ENCODE measurements around the gene TMEM254. TPM values are rescaled to one million over a fixed set of nuclear protein-coding genes. Genes with fewer than 3 reads are reported as not detected.

The TMEM254 gene
- polyA plus RNA-seq, 3 donors = 13.6 to 43.1 (median 25.9) TPM

DNA sequence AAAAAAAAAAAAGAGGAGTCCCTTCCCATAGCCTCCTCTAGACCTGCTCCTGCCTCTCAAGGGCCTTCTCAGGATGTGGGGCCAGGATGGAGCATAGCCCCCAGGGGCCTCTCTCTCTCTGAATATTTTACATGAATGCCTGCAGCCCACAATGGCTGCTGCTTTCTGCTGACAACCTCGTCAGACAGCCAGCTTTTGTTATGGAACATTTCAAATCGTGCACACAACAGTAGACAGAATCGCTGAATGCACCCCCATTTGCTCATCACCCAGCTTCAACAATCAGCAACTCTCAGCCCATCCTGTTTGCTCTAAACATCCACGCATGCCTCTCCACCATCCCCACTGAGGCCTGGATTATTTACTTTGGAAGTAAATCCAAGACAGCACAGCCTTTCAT, 59.5 kb downstream of the TMEM254 start:
- Histone ChIP-seq H3K36me3 (replicated peaks in 1 of 2; ENCODE audit: control insufficient read depth in 1 of 2, insufficient read depth in 2 of 2, low read length in 2 of 2) (no peaks in the 10 kb centered on the region), H3K9ac (ENCODE audit: insufficient read depth, low read length, poor library complexity, severe bottlenecking) (no peak overlapping the region), H3K79me2 (ENCODE audit: insufficient read depth, low read length) (no peaks in the 10 kb centered on the region), H4K20me1 (ENCODE audit: insufficient read depth, low read length) (no peaks in the 10 kb centered on the region), H3K27ac (ENCODE audit: low read depth in 1 of 2, low read length in 2 of 2) (no peak overlapping the region), H3K4me3 (replicated peaks in 1 of 3; ENCODE audit: low read depth in 2 of 3, low read length in 3 of 3) (no peak overlapping the region), H3K27me3 (ENCODE audit: control insufficient read depth in 2 of 2, insufficient read depth in 2 of 2, low read length in 2 of 2) (peaks cover 5 to 10% of the 10 kb centered on the region in 2 donors), H3K9me3 (replicated peaks in 1 of 2; ENCODE audit: control insufficient read depth in 1 of 2, insufficient read depth in 1 of 2, low read length in 2 of 2) (no peaks in the 10 kb centered on the region), H2AFZ (ENCODE audit: insufficient read depth, low read depth, low read length, poor library complexity, severe bottlenecking) (no peak overlapping the region), H3K4me1 (ENCODE audit: control insufficient read depth in 1 of 2, insufficient read depth in 2 of 2, low read length in 2 of 2) (peaks cover 0 to 4% of the 10 kb centered on the region in 2 donors), H3K4me2 (replicated peaks; ENCODE audit: extremely low read depth, low read length, poor library complexity, severe bottlenecking) (no peak overlapping the region)
- TF ChIP-seq, protein P1, sequence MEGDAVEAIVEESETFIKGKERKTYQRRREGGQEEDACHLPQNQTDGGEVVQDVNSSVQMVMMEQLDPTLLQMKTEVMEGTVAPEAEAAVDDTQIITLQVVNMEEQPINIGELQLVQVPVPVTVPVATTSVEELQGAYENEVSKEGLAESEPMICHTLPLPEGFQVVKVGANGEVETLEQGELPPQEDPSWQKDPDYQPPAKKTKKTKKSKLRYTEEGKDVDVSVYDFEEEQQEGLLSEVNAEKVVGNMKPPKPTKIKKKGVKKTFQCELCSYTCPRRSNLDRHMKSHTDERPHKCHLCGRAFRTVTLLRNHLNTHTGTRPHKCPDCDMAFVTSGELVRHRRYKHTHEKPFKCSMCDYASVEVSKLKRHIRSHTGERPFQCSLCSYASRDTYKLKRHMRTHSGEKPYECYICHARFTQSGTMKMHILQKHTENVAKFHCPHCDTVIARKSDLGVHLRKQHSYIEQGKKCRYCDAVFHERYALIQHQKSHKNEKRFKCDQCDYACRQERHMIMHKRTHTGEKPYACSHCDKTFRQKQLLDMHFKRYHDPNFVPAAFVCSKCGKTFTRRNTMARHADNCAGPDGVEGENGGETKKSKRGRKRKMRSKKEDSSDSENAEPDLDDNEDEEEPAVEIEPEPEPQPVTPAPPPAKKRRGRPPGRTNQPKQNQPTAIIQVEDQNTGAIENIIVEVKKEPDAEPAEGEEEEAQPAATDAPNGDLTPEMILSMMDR (IDR thresholded peaks at IDR 0.05) = no peak
- DNase-seq = no peak
- H3K4me1 Mint-ChIP-seq = peaks cover 6% of the 10 kb centered on the region
- no peak overlapping the region for H3K4me3 Mint-ChIP-seq
- no peak overlapping the region for H3K27ac Mint-ChIP-seq
- H3K9me3 Mint-ChIP-seq = peaks cover 0 to 4% (median 0%) of the 10 kb centered on the region in 7 donors
- peaks cover 18 to 31% (median 28%) of the 10 kb centered on the region in 3 donors for H3K27me3 Mint-ChIP-seq (ENCODE audit: low read depth in 3 of 3)
- WGBS (ENCODE audit: insufficient coverage) = 97% methylated on average over 3 of the region's 4 CpGs
- H3K36me3 Mint-ChIP-seq = peaks cover 0 to 5% of the 10 kb centered on the region in 2 donors
- intact Hi-C loops (cut with micrococcal nuclease) = no loop called here

DNA sequence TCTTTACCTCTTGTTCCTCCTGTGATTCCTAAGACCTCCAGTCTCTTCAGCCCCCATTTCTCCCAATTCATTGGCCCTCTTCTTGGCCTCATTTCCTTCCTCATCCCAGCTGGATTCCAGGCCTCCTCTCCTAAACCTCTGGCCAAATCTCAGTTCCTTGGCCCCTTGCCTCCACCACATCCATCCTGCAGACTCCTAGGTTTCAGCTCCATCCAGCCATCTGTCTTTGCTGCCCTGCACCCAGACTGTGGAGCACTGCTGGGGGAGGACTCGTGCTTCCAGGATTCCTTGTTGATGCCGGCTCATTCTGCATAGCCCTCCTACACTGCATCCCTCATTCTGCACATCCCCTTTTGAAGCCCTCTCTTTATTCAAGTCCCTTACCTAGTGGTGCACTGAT, 60.8 kb downstream of the TMEM254 start:
- no peak overlapping the region for H3K4me3 Mint-ChIP-seq
- 100% methylated on average over 1 of the region's 2 CpGs for WGBS (ENCODE audit: insufficient coverage)
- no peaks in the 10 kb centered on the region for H3K36me3 Mint-ChIP-seq

More for the DNA sequence above, 60.8 kb downstream of the TMEM254 start:
- Histone ChIP-seq H3K9me3 (replicated peaks in 1 of 2; ENCODE audit: control insufficient read depth in 1 of 2, insufficient read depth in 1 of 2, low read length in 2 of 2) (no peaks in the 10 kb centered on the region), H3K4me1 (ENCODE audit: control insufficient read depth in 1 of 2, insufficient read depth in 2 of 2, low read length in 2 of 2) (peaks cover 5 to 6% of the 10 kb centered on the region in 2 donors), H3K79me2 (ENCODE audit: insufficient read depth, low read length) (no peaks in the 10 kb centered on the region), H3K27me3 (ENCODE audit: control insufficient read depth in 2 of 2, insufficient read depth in 2 of 2, low read length in 2 of 2) (no peaks in the 10 kb centered on the region), H3K9ac (ENCODE audit: insufficient read depth, low read length, poor library complexity, severe bottlenecking) (no peak overlapping the region), H3K4me2 (replicated peaks; ENCODE audit: extremely low read depth, low read length, poor library complexity, severe bottlenecking) (no peak overlapping the region), H3K36me3 (replicated peaks in 1 of 2; ENCODE audit: control insufficient read depth in 1 of 2, insufficient read depth in 2 of 2, low read length in 2 of 2) (no peaks in the 10 kb centered on the region), H2AFZ (ENCODE audit: insufficient read depth, low read depth, low read length, poor library complexity, severe bottlenecking) (no peak overlapping the region), H4K20me1 (ENCODE audit: insufficient read depth, low read length) (no peaks in the 10 kb centered on the region), H3K4me3 (replicated peaks in 1 of 3; ENCODE audit: low read depth in 2 of 3, low read length in 3 of 3) (no peak overlapping the region), H3K27ac (ENCODE audit: low read depth in 1 of 2, low read length in 2 of 2) (no peak overlapping the region)
- intact Hi-C loops (cut with micrococcal nuclease) = no loop called here
- H3K27ac Mint-ChIP-seq = no peak overlapping the region
- peaks cover 6% of the 10 kb centered on the region for H3K4me1 Mint-ChIP-seq
- TF ChIP-seq, protein P1 (IDR thresholded peaks at IDR 0.05) = no peak
- H3K9me3 Mint-ChIP-seq = no peaks in the 10 kb centered on the region
- H3K27me3 Mint-ChIP-seq (ENCODE audit: low read depth in 3 of 3) = peaks cover 6 to 24% (median 16%) of the 10 kb centered on the region in 3 donors
- DNase-seq = no peak

Measured in CD14-positive monocyte (primary cell).